Anterior cingulate cortex (tissue), 58 donors: ENCODE data around the gene TBC1D14.
A peak's percentile ranks its signal among the peaks of the same experiment; 100 is the strongest.

ENCODE experiments used
- DNase-seq, 58 donors: peaks; one replicate each; lab custom pipeline; 2025; lab: John Stamatoyannopoulos, UW

Gene TBC1D14

DNA sequence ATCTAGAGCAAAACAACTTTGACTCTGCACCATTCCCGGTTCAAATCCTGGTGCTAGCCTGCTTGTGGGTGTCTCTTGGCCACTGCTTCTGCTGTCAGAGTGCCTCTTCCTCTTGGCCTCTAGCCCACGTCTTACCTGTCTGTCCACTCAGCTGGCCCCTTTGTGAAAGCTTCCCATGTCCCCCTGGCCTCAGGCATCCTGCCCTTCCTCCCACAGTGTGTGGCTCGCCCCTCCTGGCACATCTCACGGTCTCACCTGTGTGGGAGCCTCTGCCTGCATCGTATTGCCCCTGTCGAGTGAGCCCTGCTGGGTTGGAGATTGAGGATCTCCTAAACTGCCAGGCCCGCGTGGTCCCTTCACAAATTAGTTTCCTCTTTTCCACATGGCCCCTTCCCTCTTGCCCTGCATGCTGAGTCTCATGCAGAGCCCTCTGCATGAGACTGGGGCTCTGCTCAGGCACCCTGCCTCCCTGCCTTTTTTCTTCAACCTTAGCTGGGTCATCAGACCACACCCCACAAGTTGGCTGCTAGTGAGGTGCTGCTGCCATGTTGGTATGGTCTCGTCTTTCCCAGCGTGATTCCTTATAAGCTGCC, 79.8 kb downstream of the TBC1D14 start:
- DNase-seq = no peak

DNA sequence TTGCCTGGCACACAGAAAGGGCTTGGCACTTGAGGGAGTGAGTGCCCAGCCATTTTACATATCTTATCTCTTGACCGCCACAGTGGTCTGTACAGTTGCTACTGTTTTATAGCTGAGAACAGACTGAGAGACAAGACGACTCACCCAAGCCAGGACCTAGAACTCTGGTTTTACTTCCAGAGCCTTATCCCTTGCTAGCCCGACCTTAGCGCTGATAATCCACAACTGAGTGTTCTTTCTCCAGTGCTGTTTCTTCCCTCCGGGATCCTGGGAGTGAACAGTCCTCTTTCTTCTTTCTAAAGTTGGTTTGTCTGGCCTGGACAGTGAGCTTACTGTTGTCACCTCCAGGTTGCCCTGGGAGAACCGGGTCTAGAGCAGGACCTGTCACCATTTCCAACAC, 81.0 kb downstream of the TBC1D14 start:
- DNase-seq = no peak

DNA sequence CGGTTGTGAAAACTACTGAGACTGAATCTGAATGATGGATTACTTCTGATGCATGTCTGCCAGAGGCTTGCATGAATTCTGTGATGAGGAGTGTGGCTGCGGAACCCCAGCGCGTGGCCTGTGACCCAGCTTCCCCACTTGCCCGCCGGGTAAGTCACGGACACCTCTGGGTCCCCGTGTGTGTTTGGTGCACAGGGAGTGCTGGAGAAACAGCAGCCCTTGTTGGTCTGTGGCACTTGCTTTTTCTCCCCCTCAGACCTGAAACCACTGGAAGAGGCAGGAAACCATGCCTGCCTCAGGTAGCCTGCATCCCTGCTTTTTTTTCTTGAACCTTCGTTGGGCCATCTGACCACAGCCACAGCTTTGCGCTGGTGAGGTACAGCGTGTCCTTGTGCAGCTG, 81.6 kb downstream of the TBC1D14 start:
- DNase-seq = no peak

GRCh38 chr4:6991771-6992557, 82.3 kb downstream of the TBC1D14 start:
- DNase-seq = peak in 29 of 58 donors; percentile 8 to 56 (median 40)

GRCh38 chr4:6992728-6993677, 83.4 kb downstream of the TBC1D14 start:
- no peak for DNase-seq

GRCh38 chr4:6996481-6996880, 86.9 kb downstream of the TBC1D14 start:
- no peak for DNase-seq

- peak in 15 of 58 donors; percentile 13 to 57 (median 34) for DNase-seq
These were observed 89.8 kb downstream of the TBC1D14 start for GRCh38 chr4:6999172-7000086.

- DNase-seq = peak in 16 of 58 donors; percentile 12 to 60 (median 31)
These were observed 91.0 kb downstream of the TBC1D14 start for GRCh38 chr4:7000421-7001176.

GRCh38 chr4:7001271-7001670, 91.6 kb downstream of the TBC1D14 start:
- no peak for DNase-seq

GRCh38 chr4:7002336-7002735, 92.7 kb downstream of the TBC1D14 start:
- no peak for DNase-seq

GRCh38 chr4:7003176-7003878, 93.7 kb downstream of the TBC1D14 start:
- no peak for DNase-seq

DNA sequence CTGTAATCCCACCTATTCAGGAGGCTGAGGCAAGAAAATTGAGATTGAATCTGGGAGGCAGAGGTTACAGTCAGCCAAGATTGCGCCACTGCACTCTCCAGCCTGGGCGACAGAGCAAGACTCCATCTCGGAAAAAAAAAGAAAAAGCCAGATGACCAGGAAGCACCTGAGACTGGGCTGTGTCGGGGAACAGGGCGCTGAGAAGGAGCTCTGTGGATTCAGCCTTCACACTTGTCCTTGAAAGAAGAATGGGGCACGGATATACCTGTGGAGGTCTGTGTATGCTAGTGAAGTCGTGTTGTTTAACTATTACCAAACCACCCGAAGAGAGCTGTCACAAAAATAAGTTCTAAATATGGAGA, 94.2 kb downstream of the TBC1D14 start:
- no peak for DNase-seq

GRCh38 chr4:7004331-7004730, 94.7 kb downstream of the TBC1D14 start:
- no peak for DNase-seq

GRCh38 chr4:7005571-7005970, 95.9 kb downstream of the TBC1D14 start:
- no peak for DNase-seq

GRCh38 chr4:7006411-7006810, 96.8 kb downstream of the TBC1D14 start:
- no peak for DNase-seq

DNA sequence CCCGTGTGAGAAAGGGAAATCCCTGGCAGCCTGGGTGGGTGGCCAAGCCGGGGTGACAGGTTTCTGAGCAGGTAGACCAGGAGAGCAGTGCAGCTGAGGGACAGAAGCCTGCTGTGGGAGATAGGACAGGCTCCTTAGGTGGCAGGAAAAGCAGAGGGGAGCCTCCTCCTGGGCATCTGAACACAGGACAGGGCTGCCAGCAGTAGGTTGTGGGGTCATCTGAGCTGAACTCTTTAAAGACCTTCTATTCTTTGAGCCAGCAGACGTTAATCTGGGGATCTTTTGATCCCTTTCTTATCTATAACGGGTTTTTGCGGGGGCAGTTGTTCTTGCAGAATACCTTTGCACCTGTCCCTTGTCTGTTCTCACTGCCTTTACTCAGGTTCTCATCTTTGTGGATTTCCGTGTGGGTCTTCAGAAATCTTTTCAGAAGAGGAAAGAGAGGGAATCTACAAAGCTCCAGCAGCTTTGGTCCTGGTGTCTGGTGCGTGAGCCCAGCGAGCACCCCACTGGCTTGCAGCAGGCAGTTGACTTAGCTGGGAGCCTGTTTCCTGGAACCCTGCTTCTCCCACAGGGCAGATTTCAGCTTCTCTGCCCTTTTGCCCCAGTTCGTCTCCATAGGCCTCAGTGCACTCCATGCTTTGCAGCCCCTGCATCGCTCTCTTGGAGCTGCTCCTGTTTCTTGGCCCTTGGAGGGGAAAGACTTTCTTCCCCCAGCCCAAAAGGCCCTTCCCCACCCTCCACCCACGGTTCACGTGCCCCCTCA, 97.7 kb downstream of the TBC1D14 start:
- DNase-seq = no peak

DNA sequence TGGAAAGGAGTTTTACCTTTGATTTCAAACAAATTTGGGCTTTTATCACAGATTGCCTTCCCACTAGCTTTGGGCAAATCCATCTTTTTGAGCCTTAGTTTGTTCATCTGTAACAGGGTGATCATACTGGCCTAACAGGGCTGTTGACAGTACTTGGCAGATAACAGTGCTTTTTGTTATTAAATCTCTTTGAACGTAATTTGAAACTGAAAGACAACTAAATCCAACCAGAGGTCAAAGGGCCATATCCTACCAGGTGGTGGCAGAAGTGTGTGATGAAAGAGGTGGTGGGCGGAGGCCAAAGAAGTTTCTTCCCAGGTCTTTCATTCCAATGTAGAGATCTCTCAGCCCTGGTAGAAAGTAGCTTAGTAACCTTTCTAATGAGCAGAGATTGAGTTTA, 98.3 kb downstream of the TBC1D14 start:
- DNase-seq = no peak

- DNase-seq = peak in 9 of 58 donors; percentile 12 to 74 (median 29)
These were observed 99.9 kb downstream of the TBC1D14 start for GRCh38 chr4:7009564-7009963.
